22Rv1 (cell line): ENCODE results near the gene NLK.

Experiments used
- H3K27ac ChIP-seq: fragments of 450-650 bp; 2 replicates; pipeline ENCODE4 v1.5.1; 2017
- ZFX ChIP-seq: fragments of 450-650 bp; IDR thresholded peaks from 2 replicates; pipeline ENCODE4 v1.6.1; 2017; ENCODE audit warnings: antibody characterized with exemption, borderline replicate concordance
- TF ChIP-seq, protein P1 (sequence below): fragments of 450-650 bp; IDR thresholded peaks from 2 replicates; pipeline ENCODE4 v1.5.1; 2017; ENCODE audit warnings: mild to moderate bottlenecking

Gene NLK

DNA sequence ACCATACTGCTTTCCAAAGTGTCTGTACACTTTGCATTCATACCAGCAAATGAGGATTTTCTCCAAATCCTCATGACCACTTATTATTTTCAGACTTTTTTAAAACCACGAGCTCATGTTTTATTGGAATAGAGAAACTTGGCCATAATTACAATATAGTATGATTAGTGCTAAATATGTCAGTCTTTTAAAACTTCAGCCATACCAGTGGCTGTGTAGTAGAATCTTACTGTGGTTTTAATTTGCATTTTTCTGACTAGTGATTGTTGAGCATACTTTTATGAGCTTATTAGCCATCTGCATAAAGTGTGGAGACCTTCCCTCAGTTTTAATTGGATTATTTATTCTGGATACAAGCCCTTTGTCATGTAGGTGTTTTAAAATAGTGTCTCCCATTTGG, 57.8 kb downstream of the NLK start:
- TF ChIP-seq, protein P1, sequence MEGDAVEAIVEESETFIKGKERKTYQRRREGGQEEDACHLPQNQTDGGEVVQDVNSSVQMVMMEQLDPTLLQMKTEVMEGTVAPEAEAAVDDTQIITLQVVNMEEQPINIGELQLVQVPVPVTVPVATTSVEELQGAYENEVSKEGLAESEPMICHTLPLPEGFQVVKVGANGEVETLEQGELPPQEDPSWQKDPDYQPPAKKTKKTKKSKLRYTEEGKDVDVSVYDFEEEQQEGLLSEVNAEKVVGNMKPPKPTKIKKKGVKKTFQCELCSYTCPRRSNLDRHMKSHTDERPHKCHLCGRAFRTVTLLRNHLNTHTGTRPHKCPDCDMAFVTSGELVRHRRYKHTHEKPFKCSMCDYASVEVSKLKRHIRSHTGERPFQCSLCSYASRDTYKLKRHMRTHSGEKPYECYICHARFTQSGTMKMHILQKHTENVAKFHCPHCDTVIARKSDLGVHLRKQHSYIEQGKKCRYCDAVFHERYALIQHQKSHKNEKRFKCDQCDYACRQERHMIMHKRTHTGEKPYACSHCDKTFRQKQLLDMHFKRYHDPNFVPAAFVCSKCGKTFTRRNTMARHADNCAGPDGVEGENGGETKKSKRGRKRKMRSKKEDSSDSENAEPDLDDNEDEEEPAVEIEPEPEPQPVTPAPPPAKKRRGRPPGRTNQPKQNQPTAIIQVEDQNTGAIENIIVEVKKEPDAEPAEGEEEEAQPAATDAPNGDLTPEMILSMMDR = no peak
- no peak for TF ChIP-seq ZFX
- no peak overlapping the region for H3K27ac ChIP-seq

- TF ChIP-seq ZFX = no peak
- TF ChIP-seq, protein P1 = no peak
These were observed 58.5 kb downstream of the NLK start for GRCh38 chr17:28100936-28101335.

GRCh38 chr17:28101919-28102318, 59.4 kb downstream of the NLK start:
- no peak overlapping the region for H3K27ac ChIP-seq
- TF ChIP-seq ZFX = no peak
- TF ChIP-seq, protein P1 = no peak

More at GRCh38 chr17:28100936-28101335, 58.5 kb downstream of the NLK start:
- no peak overlapping the region for H3K27ac ChIP-seq

- TF ChIP-seq, protein P1 = no peak
- no peak for TF ChIP-seq ZFX
- H3K27ac ChIP-seq = no peak overlapping the region
These were observed 63.0 kb downstream of the NLK start for GRCh38 chr17:28105501-28105900.

- TF ChIP-seq ZFX = no peak
- TF ChIP-seq, protein P1 = no peak
- H3K27ac ChIP-seq = no peak overlapping the region
These were observed 67.7 kb downstream of the NLK start for GRCh38 chr17:28110184-28110583.

DNA sequence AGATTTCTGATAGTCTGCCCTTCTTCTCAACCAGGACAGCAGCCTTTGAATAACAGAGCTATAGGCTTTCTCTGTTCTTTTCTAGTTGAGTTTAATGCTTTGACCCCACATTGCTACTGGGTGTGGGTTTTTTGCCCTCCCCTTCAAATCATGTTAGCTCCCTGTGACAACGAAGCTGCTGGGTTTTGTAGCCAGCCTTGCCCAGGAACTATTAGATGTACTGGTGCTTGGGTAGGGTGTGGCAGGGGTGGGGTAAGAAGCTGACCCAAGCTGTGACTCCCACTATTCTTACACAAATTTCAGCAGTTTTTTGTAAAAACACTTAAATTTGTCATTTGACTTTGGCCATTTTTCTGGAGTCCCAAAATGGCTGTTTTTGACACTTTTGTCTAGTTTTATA, 69.7 kb downstream of the NLK start:
- TF ChIP-seq, protein P1 = no peak
- TF ChIP-seq ZFX = no peak
- H3K27ac ChIP-seq = no peak overlapping the region

- no peak for TF ChIP-seq ZFX
- TF ChIP-seq, protein P1 = no peak
- H3K27ac ChIP-seq = no peak overlapping the region
These were observed 70.1 kb downstream of the NLK start for GRCh38 chr17:28112606-28113005.
